Measurements from ENCODE around the gene CTIF.

Gene CTIF

GRCh38 chr18:48623468-48624235 is 84.8 kb downstream of the CTIF start:
- no peak for DNase-seq

GRCh38 chr18:48624856-48625255 is 86.0 kb downstream of the CTIF start:
- no peak for DNase-seq

GRCh38 chr18:48627216-48627615 is 88.4 kb downstream of the CTIF start:
- no peak for DNase-seq

GRCh38 chr18:48629730-48630324 is 91.0 kb downstream of the CTIF start:
- DNase-seq = no peak

- no peak for DNase-seq
These were observed 93.0 kb downstream of the CTIF start for GRCh38 chr18:48631851-48632250.

GRCh38 chr18:48632676-48633257 is 93.9 kb downstream of the CTIF start:
- no peak for DNase-seq

GRCh38 chr18:48634491-48634890 is 95.7 kb downstream of the CTIF start:
- DNase-seq = no peak

- no peak for DNase-seq
These were observed 96.1 kb downstream of the CTIF start for GRCh38 chr18:48634975-48635374.

GRCh38 chr18:48635806-48636205 is 97.0 kb downstream of the CTIF start:
- DNase-seq = no peak

GRCh38 chr18:48636436-48636835 is 97.6 kb downstream of the CTIF start:
- no peak for DNase-seq

- DNase-seq = no peak
These were observed 98.5 kb downstream of the CTIF start for GRCh38 chr18:48637081-48637990.

GRCh38 chr18:48638451-48638850 is 99.6 kb downstream of the CTIF start:
- DNase-seq = no peak

- no peak for DNase-seq
These were observed 100.3 kb downstream of the CTIF start for GRCh38 chr18:48638896-48639771.

- no peak for DNase-seq
These were observed 101.1 kb downstream of the CTIF start for GRCh38 chr18:48639772-48640432.

- DNase-seq = no peak
These were observed 101.9 kb downstream of the CTIF start for GRCh38 chr18:48640566-48641270.

- DNase-seq = no peak
These were observed 103.2 kb downstream of the CTIF start for GRCh38 chr18:48641981-48642380.

GRCh38 chr18:48642503-48642902 is 103.7 kb downstream of the CTIF start:
- no peak for DNase-seq

- DNase-seq = no peak
These were observed 104.4 kb downstream of the CTIF start for GRCh38 chr18:48643262-48643661.

- no peak for DNase-seq
These were observed 105.2 kb downstream of the CTIF start for GRCh38 chr18:48644029-48644428.

GRCh38 chr18:48645427-48646002 is 106.7 kb downstream of the CTIF start:
- DNase-seq = no peak
